ENCODE measurements around the gene ZBTB33. TPM values are rescaled to one million over a fixed set of nuclear protein-coding genes. Genes with fewer than 3 reads are reported as not detected.

The ZBTB33 gene
- 10.5 to 11.8 TPM (median 11.2 TPM) in 3 replicates for total RNA-seq
- long read RNA-seq, full-length matches to known transcripts = 11 of 12 reads
- long read RNA-seq, partial matches to known transcripts = 0 of 12 reads
- long read RNA-seq, other reads (novel, unspliced or antisense) = 1 of 12 reads

GRCh38 chrX:120250522-120251271, at the start of gene ZBTB33:
Gene ZBTB33, plus strand, starts transcription at chrX:120250812. Its CDS starts 2,604 bp downstream, at chrX:120253416.
- Mint-ChIP-seq H3K27me3 (ENCODE audit: low read depth) (peaks cover 2% of the 10 kb centered on the region), H3K27ac (ENCODE audit: unreplicated experiment) (peak within 1 kb of the TSS; percentile 98), H3K36me3 (ENCODE audit: low read depth) (peaks cover 7% of the 10 kb centered on the region), H3K9me3 (ENCODE audit: low read depth) (peaks cover 9% of the 10 kb centered on the region), H3K4me3 (ENCODE audit: unreplicated experiment) (peak within 1 kb of the TSS; percentile 90), H3K4me1 (ENCODE audit: low read depth) (peaks cover 15% of the 10 kb centered on the region)
- peak; percentile 80 for TF ChIP-seq CTCF (IDR thresholded peaks at IDR 0.05)
- DNase-seq (ENCODE audit: low spot score) = peak; percentile 95

- H3K36me3 Mint-ChIP-seq (ENCODE audit: low read depth) = no peaks in the 10 kb centered on the region
- TF ChIP-seq CTCF (IDR thresholded peaks at IDR 0.05) = no peak
- H3K4me1 Mint-ChIP-seq (ENCODE audit: low read depth) = no peaks in the 10 kb centered on the region
- H3K27me3 Mint-ChIP-seq (ENCODE audit: low read depth) = no peaks in the 10 kb centered on the region
- no peak overlapping the region for H3K27ac Mint-ChIP-seq (ENCODE audit: unreplicated experiment)
- H3K4me3 Mint-ChIP-seq (ENCODE audit: unreplicated experiment) = no peak overlapping the region
- DNase-seq (ENCODE audit: low spot score) = no peak
- peaks cover 2% of the 10 kb centered on the region for H3K9me3 Mint-ChIP-seq (ENCODE audit: low read depth)
Observed at GRCh38 chrX:120200851-120201250, 49.8 kb upstream of the ZBTB33 start.

GRCh38 chrX:120205816-120206753, 44.5 kb upstream of the ZBTB33 start:
- no peaks in the 10 kb centered on the region for H3K36me3 Mint-ChIP-seq (ENCODE audit: low read depth)
- H3K4me1 Mint-ChIP-seq (ENCODE audit: low read depth) = no peaks in the 10 kb centered on the region
- H3K9me3 Mint-ChIP-seq (ENCODE audit: low read depth) = peaks cover 2% of the 10 kb centered on the region
- no peak for TF ChIP-seq CTCF (IDR thresholded peaks at IDR 0.05)
- no peak overlapping the region for H3K27ac Mint-ChIP-seq (ENCODE audit: unreplicated experiment)
- no peak overlapping the region for H3K4me3 Mint-ChIP-seq (ENCODE audit: unreplicated experiment)
- H3K27me3 Mint-ChIP-seq (ENCODE audit: low read depth) = no peaks in the 10 kb centered on the region
- DNase-seq (ENCODE audit: low spot score) = no peak

GRCh38 chrX:120207009-120207605, 43.5 kb upstream of the ZBTB33 start:
- no peaks in the 10 kb centered on the region for H3K4me1 Mint-ChIP-seq (ENCODE audit: low read depth)
- H3K36me3 Mint-ChIP-seq (ENCODE audit: low read depth) = no peaks in the 10 kb centered on the region
- no peak for TF ChIP-seq CTCF (IDR thresholded peaks at IDR 0.05)
- no peaks in the 10 kb centered on the region for H3K27me3 Mint-ChIP-seq (ENCODE audit: low read depth)
- H3K27ac Mint-ChIP-seq (ENCODE audit: unreplicated experiment) = no peak overlapping the region
- DNase-seq (ENCODE audit: low spot score) = no peak
- H3K9me3 Mint-ChIP-seq (ENCODE audit: low read depth) = peaks cover 2% of the 10 kb centered on the region
- H3K4me3 Mint-ChIP-seq (ENCODE audit: unreplicated experiment) = no peak overlapping the region

Data from chondrocyte (in vitro differentiated cells).